GM18499 (cell line): ENCODE results near the gene RIMBP3C.
"Not testable (repeated sequence)": the region's sequence is repeated elsewhere in the genome, so short reads cannot be mapped to it uniquely, and the experiment has no call there.

Experiments used
- ATAC-seq: cut with Tn5 transposase; IDR thresholded peaks from one replicate; pipeline ENCODE4 v1.9.1; 2021; ENCODE audit warnings: moderate number of reproducible peaks; ENCODE audit not compliant: insufficient read depth, unreplicated experiment

Gene RIMBP3C

DNA sequence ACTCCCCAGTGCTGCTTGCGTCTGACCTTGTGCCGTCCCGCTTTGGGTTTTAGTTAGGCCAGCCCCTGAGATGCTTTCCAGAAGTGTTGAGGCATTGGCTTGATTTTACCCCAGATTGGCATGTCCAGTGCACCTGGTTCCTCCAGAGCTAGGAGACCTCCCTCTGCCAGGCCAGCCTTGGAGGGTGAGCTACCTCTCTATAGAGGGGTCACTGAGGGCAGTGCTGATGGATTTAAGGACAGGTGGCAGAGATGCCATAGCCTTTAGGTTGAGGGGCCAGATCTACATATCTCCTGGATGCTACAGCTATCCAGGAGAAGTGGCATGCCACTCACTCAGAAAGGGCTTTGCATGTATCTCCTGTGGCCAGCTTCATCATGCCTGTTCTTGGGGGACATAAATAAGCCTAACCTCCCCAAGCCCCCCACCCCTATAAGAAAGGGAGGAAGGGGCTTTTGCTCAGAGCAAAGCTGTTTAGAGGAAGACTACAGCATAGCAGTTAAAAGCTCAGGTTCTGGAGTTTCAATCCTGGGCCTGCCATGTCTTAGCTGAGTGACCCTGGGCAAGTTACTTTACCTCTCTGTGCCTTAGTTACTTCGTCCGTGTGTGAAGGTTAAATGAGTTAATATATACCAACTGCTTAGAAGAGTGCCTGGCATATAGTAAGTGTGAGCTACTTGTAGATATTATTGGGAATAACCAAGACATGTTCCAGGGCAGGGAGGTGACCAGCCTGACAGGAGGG lies 22.7 kb upstream of the RIMBP3C start:
- no peak for ATAC-seq

DNA sequence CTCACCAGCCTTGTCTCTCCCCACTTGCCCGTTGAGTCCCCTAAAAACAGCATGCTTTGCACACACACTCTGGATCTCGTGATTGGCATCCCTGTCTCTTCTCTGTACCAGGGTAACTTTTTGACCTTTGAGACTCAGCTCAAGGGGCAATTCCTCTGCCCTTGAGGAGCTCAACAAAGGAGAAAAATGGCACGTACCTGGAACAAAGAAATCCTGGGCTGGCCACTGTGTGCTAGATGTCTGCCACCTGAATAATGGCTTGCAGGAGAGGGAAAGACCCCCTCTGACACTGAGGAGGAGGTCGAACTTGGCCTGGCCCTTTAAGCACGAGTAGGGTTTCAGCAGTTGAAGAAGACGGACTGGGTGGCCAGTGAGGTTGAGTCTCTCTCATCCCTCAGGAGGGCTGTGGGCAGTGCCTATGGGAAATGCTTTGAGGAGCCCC lies 22.1 kb upstream of the RIMBP3C start:
- ATAC-seq, result no peak

DNA sequence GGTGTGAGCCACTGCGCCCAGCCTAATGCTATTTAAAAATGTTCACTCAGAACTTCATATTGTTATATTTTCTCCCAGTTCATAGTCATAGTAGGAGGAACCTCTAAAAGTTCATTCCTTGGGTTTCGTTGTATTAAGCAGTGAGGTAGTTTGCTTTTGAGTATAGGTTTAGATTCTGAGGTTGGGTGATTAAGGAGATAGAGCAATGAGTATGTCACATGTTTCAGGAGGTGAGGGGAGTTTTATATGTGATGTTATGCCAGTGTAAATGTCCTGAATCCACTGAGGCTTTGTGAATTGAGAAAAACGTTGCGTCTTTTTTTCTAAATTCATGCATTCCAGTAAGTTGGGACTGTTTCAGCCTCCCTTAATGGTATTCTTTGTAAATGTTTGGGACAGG lies 20.4 kb upstream of the RIMBP3C start:
- ATAC-seq, result no peak

DNA sequence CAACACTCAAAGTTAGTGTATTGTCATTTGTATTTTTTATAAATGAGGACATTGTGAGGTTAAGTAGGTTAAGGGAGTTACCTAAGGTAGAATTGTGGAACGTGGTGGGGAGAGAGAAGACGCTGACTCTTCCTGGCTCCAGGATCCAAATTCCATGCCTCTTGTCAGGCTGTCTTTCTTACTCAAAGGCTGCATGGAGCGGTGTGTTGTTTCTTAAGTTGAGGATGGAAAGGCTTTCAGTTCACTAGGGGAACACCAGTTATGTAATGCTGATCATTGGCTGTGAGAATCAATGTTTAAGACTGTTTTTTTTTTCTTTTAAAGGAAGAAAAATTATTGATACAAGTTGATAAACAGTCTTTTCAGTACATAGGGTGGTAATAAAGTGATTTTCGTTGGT lies 19.1 kb upstream of the RIMBP3C start:
- no peak for ATAC-seq

DNA sequence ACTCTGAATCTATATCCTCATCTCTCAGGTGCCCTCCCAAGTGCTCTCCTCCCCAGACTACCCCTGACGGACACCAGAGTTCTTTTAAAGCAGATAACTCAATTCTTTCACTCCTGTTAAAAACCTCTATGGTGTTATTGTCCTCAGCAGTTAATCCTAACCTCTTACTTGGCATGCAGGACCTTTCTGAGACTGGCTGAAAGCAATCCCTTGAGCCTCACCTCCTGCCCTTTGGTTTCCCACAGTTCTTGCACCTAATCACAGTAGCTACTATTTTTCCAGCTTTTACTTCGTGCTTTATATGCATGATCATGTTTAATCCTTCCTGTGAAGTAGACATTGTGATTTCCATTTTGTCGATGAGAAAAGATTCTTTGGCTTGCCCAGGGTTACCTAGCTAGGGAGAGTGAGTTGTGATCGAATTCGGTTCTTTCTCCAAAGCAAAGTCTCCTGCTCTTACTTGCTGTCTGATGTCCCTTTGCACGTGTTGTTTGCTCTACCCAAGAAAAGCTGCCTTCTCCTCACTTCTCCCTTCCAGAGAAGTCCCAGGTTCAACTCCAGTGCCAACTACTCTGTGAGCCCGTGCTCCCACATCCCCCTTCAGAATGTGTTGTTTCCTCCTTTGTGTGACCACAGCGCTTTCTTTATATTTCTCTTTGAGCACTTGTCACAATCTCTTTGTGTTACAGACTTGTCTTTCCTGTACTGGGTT lies 18.4 kb upstream of the RIMBP3C start:
- no peak for ATAC-seq

DNA sequence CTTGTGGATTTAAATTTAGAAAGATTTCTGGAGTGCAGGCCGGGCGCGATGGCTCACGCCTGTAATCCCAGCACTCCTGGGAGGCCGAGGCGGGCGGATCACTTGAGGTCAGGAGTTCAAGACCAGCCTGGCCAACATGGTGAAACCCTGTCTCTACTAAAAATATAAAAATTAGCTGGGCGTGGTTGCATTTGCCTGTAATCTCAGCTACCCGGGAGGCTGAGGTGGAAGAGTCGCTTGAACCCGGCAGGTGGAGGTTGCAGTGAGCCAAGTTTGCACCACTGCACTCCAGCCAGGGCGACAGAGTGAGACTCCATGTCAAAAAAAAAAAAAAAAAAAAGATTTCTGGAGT lies 17.8 kb upstream of the RIMBP3C start:
- not testable (repeated sequence) for ATAC-seq

DNA sequence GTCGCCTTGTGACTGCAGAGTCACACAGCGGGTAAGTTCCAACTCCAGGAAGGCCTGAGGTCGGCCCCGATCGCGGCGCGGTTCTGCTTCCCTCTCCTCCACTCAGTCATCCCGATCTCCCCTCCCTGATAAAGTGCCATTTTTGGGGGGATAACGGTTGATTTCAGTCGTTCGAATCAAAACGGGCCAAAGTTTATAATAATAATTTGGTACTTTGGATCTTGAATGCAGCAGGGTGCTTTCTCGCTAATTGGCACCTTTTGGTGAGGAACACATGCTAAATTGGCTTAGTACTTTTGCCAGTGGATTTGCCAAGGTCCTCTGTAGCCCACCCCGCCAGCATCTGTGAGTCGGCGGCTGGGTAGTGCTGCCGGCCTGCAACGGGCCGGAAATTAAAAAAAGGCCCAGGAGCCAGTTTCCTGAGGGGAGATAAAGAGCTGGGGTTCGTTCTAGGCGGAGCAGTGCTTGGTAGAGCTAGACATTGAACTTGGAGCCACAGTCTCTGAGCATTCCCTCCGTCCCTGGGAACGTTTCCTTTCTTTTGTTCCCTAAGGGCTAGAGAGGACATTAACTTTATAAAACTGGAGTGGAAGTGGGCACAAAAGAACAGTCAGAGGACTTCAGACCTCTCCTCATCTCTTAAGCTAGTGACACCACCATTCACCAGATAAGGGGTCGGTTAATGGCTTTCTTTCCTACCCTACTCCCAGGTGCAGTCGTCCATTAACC lies 17.2 kb upstream of the RIMBP3C start:
- ATAC-seq, result no peak

DNA sequence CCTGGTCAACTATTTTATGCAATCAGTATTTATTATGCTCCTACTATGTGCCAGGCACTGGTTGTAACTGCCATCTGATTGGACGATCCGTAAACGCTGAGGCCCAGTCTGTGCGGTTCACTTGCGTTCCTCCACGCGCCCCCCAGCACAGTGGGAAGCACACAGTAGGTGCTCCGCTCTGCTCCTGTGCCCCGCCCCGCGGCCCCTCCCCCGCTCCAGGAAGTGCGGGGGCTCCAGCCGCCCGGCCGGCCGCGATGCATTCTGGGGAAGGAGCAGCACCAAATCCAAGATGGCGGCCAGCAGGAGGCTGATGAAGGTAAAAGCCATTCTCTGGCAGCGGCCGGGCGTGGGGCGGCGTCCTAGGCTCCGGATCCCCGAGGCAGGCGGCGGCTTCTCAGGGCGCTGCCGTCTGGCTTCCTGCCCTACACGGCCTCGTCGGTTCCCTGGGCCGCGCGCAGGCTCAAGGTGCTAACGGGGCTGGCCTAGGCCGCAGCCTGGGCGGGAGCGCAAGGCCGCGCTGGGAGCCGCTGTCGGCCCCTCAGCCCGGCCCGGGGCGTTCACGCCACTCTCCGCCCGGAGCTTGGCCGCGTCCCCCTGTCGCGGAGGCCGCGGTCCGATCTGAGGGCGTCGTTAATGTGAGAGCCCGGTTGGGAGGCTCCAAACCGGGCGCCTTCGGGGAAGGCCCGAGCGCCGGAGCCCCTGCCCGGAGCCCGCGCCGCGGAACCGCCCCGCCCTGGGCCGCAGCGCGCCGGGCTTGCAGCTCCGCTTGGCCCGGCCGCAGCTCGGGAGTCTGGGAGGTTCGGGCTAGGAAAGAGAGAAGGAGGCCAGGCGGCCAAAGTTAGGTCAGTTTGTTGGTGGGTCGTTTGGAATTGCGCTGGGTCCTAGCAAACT lies 16.4 kb upstream of the RIMBP3C start, which contains the start of gene UBE2L3:
TSS of gene UBE2L3 (plus strand) at position 259 of the 891 bp plus-strand sequence. CDS start at position 290, 31 bp downstream.
- ATAC-seq, result no peak

DNA sequence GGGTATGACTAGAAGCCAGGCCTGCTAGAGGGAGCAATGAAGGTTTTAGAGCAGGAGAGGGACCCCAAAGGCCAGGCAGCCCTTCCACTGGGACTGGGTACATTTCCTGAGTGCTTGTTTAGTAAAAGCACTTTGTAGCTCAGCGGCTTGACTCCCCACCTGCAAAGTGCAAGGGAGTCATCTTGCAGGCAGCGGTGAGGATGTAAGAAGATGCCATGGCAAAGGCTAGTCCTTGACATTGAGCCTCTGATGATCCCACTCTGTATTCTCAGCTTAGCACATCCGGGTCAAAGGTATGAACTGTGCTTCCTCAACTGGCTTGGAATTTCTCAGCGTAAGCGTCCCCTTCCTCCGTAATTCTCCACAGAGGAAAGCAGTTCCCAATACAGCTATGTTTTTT lies 13.2 kb upstream of the RIMBP3C start:
- no peak for ATAC-seq

DNA sequence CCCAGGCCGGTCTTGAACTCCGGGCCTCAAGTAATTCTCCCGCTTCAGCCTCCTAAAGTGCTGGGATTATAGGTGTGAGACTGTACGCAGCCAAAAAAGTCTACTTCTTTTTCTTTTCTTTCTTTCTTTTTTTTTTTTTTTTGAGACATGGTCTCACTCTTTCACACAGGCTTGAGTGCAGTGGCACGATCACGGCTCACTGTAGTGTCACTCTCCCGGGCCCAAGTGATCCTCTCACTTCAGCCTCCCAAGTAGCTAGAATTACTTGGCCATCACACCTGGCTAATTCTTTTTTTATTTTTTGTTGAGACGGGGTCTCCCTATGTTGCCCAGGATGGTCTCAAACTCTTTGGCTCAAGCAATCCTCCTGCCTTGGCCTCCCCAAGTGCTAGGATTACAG lies 12.7 kb upstream of the RIMBP3C start:
- ATAC-seq, result no peak

DNA sequence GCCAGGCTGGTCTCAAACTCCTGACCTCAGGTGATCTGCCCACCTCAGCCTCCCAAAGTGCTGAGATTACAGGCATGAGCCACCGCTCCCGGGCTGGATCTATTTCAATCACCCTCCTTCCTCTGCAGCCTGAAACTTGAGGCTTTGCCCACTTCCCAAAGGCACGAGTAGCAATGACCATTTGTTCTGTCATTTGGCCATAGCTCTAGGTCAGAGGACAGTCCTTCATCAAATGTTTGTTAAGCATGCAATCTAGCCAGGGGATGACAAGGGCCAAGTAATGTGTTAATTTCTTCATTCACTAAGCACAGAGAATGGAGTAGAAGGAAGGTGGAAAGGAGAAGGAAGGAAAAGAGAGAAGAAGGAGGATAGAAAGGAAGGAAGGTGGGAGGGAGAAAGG lies 9.4 kb upstream of the RIMBP3C start:
- ATAC-seq, result not testable (repeated sequence)

DNA sequence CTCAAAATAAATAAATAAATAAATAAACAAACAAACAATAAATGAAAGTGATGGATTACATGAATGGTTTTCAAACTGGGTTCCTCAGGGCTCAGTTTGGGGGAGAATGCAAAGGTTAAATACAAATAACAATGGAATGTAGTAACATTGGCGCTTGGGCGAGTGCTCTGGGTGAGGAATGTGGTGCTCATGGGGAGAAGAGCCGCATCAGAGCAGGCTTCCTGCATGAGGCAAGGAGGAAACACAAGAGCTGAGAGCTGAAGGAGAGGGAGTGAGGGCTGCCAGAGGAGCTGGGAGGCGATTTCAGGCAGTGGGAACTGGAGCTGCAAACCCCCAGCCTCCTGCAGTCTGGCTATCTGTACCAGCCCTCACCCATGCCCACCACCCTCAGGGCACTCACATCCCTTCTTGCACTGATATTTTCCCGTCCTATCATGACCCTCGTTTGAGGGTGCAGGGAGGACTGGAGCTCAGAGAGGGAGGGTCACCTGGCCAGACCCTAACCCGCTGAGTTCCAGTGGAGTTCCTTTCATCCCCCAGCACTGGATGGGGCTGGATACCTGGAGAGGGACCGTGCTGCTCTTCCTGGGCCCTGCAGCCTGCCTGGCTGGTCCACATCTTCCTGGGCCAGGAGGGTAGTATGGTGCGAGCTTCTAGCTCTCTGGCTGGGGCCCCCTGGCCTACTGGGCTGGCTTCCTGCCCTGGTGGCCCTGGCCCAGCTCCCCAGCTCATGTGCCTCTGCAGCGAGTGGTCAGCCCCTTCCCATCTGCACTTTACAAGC lies 8.3 kb upstream of the RIMBP3C start:
- ATAC-seq, result not testable (repeated sequence)

DNA sequence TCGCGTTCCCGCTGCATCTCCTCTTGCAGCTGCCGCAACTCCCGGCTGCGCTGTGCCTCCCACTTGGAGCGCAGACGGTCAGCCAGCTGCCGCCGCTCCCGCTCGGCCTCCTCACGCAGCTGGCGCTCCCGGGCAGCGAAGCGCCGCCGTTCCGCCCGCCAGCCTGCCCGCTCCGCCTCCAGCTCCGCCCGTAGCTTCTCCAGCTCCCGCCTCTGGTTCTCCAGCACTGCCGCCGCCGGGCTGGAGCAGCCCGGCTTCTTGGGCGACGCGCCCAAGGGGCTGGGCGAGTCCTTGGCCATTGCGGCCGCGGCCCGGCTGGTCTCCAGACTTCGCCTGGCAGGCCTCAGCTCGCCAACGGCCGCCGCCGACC lies 598 bp downstream of the RIMBP3C start:
- not testable (repeated sequence) for ATAC-seq

DNA sequence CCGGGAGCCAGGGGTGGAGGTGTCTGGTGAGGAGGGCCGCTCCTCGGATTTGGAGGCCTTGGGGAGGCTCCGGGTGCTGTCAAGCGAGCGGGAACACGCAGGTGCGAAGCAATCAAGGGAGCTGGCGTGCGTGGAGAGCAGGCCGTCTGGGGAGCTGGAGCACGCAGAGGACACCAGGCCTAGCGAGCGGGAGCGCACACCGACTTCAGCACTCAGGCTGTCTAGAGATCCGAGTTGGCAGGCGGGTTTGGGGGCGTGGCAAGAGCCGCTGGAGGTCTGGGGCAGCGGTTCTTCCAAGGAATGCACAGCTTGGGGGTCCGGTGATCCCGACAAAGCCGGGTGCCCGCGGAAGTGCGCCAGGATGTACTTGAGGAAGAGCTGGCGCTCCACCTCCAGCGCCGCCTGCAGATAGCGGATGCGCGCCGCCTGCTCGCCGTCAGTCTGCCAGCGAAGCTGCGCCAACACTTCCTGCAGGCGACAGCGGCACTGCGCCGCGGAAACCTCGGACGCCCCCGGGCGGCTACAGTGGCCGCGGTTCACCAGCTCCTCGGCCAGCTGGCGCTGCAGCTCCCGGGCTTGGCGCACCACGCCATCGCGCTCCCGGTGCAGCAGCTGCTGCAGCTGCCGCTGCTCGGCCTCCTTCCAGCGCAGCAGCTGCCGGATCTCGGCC lies 1.1 kb downstream of the RIMBP3C start:
- not testable (repeated sequence) for ATAC-seq

DNA sequence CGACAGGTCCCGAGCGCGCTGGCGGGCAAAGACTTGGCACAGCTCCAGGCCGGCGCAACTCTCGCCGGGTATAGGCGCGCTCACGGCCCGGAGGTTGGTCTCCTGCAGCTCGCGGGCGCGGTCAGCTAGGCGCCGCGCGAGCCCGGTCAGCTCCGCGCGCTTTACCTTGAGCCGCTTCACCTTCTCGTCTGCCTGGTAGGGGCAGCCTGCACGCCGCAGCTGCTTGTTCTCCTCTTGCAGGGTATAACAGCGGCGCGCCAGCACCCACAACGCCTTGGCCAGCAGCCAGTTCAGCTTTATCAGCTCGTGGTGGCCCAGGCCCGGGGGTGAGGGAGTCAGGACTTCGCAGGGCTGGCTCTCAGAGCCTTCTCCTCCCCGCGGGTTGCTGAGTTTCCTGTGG lies 1.7 kb downstream of the RIMBP3C start:
- ATAC-seq, result not testable (repeated sequence)

DNA sequence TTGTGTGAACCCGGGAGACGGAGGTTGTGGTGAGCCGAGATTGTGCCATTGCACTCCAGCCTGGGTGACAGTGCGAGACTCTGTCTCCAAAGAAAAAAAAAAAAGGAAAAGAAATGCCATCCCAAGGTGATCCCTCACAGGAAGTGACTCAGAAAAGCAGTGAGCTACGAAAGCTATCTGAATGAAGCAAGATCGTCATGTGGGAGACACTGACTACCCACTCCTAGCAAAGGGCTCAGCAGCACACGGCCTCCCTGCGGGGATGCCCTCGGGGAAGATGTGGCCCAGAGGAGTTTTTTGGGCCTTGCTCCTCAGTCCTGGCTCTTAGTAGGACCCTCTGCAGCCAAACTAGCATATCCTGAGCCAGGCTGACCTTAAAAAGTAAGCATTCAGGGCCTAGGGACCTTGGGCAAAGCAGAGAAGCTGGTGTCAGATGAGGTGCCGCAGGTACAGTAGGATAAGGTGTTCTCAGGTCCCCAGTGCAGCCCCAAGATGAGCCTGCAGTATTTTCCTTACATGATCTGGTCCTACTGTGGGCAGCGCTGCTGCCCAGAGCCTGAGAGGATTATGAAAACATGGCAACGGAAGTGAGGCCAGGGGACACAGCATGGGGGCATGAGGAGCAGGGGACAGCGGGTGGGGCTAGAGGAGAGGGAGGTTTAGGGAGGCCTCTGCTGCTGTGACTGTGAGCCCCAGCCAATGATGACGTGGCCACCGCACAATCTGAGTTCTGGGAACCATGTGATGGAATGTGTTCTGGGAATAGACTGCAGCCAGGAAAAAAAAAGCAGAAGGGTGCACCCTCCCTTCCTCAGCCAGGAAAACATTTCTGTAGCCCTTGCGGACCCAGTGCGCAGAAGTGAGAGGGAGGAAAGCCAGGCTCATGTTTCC lies 6.6 kb downstream of the RIMBP3C start:
- not testable (repeated sequence) for ATAC-seq

DNA sequence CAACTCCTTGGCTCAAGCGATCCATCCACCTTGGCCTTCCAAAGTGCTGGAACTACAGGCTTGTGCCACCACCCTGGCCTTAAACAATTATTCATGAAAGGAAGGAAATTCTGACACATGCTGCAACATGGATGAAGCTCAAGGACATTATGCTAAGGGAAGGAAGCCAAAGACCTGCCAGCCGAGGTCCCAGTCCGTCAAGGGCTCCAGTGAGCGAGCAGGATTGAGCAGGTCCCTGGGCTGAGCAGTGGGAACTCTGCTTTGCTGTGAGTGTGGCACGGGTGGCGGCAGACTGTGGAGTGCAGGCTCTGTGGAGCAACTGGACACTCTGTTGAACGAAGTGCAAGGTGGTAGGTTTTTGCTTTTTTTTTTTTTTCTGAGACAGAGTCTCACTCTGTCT lies 11.4 kb downstream of the RIMBP3C start:
- ATAC-seq, result not testable (repeated sequence)
